ENCODE measurements around the gene CXCR6.

The CXCR6 gene

DNA sequence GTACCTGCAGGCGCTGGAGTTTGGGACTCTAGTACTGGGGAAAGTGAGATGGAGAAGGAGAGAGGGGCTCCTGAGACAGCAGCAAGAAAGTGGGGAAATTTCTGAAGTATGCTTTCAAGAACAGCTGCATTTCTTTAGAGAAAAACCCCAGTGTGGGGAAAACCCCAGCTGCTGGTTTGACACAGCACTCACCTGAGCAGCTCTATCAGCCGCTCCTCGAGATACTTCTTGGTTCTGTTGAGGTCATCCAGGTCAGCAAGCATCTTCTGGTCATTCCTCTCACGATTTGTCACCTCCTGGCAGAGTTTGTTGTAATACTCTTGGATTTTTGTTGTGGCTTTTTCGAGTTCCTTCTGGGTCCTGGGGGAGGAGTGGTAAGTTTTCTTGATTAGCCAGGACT lies 18.8 kb downstream of the CXCR6 start:
- in situ Hi-C loops (cut with MboI; ENCODE audit: low sequenced_read_pairs, unreplicated experiment): no loop called here
- DNase-seq (ENCODE audit: low spot score): peak; percentile 66
- TF ChIP-seq, protein P1, sequence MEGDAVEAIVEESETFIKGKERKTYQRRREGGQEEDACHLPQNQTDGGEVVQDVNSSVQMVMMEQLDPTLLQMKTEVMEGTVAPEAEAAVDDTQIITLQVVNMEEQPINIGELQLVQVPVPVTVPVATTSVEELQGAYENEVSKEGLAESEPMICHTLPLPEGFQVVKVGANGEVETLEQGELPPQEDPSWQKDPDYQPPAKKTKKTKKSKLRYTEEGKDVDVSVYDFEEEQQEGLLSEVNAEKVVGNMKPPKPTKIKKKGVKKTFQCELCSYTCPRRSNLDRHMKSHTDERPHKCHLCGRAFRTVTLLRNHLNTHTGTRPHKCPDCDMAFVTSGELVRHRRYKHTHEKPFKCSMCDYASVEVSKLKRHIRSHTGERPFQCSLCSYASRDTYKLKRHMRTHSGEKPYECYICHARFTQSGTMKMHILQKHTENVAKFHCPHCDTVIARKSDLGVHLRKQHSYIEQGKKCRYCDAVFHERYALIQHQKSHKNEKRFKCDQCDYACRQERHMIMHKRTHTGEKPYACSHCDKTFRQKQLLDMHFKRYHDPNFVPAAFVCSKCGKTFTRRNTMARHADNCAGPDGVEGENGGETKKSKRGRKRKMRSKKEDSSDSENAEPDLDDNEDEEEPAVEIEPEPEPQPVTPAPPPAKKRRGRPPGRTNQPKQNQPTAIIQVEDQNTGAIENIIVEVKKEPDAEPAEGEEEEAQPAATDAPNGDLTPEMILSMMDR (IDR thresholded peaks at IDR 0.05; ENCODE audit: borderline replicate concordance, control extremely low read depth, extremely low read depth, insufficient read depth, missing control alignments): no peak

- DNase-seq (ENCODE audit: low spot score): peak; percentile 64
- in situ Hi-C loops (cut with MboI; ENCODE audit: low sequenced_read_pairs, unreplicated experiment): no loop called here
- TF ChIP-seq, protein P1 (IDR thresholded peaks at IDR 0.05; ENCODE audit: borderline replicate concordance, control extremely low read depth, extremely low read depth, insufficient read depth, missing control alignments): no peak
Observed at GRCh38 chr3:45964139-45964538, 20.9 kb downstream of the CXCR6 start.

GRCh38 chr3:45965253-45965652 lies 22.0 kb downstream of the CXCR6 start:
- TF ChIP-seq, protein P1 (IDR thresholded peaks at IDR 0.05; ENCODE audit: borderline replicate concordance, control extremely low read depth, extremely low read depth, insufficient read depth, missing control alignments): no peak
- DNase-seq (ENCODE audit: low spot score): no peak
- in situ Hi-C loops (cut with MboI; ENCODE audit: low sequenced_read_pairs, unreplicated experiment): no loop called here

DNA sequence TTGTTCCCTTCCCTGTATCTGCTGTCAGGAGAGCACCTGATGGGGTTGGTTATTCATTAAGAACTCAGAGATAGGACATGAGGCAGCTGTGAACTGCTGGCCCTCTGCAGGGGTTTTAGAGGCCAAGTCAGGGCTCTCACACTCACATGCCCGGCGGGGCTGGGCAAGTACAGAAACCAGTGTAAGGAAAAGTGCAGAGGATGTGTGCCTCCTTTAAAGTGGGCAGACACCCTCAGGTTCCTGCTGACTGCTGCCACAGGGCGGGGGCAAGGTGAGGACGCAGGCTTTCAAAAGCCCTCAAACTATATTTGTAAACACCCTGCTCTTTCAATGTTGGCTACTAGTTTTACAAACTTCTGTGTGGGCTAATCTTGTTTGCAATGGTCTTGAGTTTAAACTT lies 22.4 kb downstream of the CXCR6 start:
- in situ Hi-C loops (cut with MboI; ENCODE audit: low sequenced_read_pairs, unreplicated experiment): no loop called here
- DNase-seq (ENCODE audit: low spot score): no peak
- TF ChIP-seq, protein P1 (IDR thresholded peaks at IDR 0.05; ENCODE audit: borderline replicate concordance, control extremely low read depth, extremely low read depth, insufficient read depth, missing control alignments): no peak

- TF ChIP-seq, protein P1 (IDR thresholded peaks at IDR 0.05; ENCODE audit: borderline replicate concordance, control extremely low read depth, extremely low read depth, insufficient read depth, missing control alignments): no peak
- in situ Hi-C loops (cut with MboI; ENCODE audit: low sequenced_read_pairs, unreplicated experiment): no loop called here
- DNase-seq (ENCODE audit: low spot score): no peak
Observed at GRCh38 chr3:45966371-45966791, 23.1 kb downstream of the CXCR6 start.

- in situ Hi-C loops (cut with MboI; ENCODE audit: low sequenced_read_pairs, unreplicated experiment): no loop called here
- TF ChIP-seq, protein P1 (IDR thresholded peaks at IDR 0.05; ENCODE audit: borderline replicate concordance, control extremely low read depth, extremely low read depth, insufficient read depth, missing control alignments): no peak
- DNase-seq (ENCODE audit: low spot score): no peak
Observed at GRCh38 chr3:45966950-45967640, 23.8 kb downstream of the CXCR6 start.

Measured in GM13976 (cell line).